Osteoblast (primary cell): Measurements from ENCODE around the gene MGAT5. TPM values are rescaled to one million over a fixed set of nuclear protein-coding genes. Genes with fewer than 3 reads are reported as not detected.

Source experiments
- DNase-seq: peaks from one replicate; pipeline ENCODE4 v3.0.0; 2011; ENCODE audit warnings: low spot score, mixed read lengths; ENCODE audit not compliant: insufficient read length; ENCODE audit errors: missing footprints
- H2AFZ ChIP-seq: 2 replicates; pipeline ENCODE4 v1.6.0; 2011; ENCODE audit warnings: mild to moderate bottlenecking, low read length
- H3K27ac ChIP-seq: 2 replicates; pipeline ENCODE4 v1.5.1; 2011; ENCODE audit warnings: mild to moderate bottlenecking, low read depth, low read length, moderate library complexity
- H3K27me3 ChIP-seq: 2 replicates; pipeline ENCODE4 v1.6.0; 2012; ENCODE audit warnings: mild to moderate bottlenecking, control low read depth, inconsistent platforms, low read length, moderate library complexity; ENCODE audit not compliant: insufficient read depth
- H3K36me3 ChIP-seq: 2 replicates; pipeline ENCODE4 v1.5.1; 2011; ENCODE audit warnings: mild to moderate bottlenecking, low read length, control low read depth, moderate library complexity; ENCODE audit not compliant: insufficient read depth
- H3K4me1 ChIP-seq: 2 replicates; pipeline ENCODE4 v1.5.1; 2011; ENCODE audit warnings: mild to moderate bottlenecking, low read length, control low read depth, moderate library complexity; ENCODE audit not compliant: insufficient read depth
- H3K4me2 ChIP-seq: 2 replicates; pipeline ENCODE4 v1.6.0; 2011; ENCODE audit warnings: mild to moderate bottlenecking, low read length; ENCODE audit not compliant: insufficient read depth
- H3K4me3 ChIP-seq: fragments of 200-600 bp; sonication (generic); 3 replicates; pipeline ENCODE4 v1.5.1; 2012; ENCODE audit warnings: mild to moderate bottlenecking, low read length, inconsistent platforms; ENCODE audit not compliant: insufficient read depth
- H3K79me2 ChIP-seq: 2 replicates; pipeline ENCODE4 v1.6.0; 2012; ENCODE audit warnings: mild to moderate bottlenecking, low read length, control low read depth, inconsistent platforms; ENCODE audit not compliant: insufficient read depth
- H3K9me3 ChIP-seq: 2 replicates; pipeline ENCODE4 v1.5.1; 2011; ENCODE audit warnings: low read depth, low read length, control low read depth
- H4K20me1 ChIP-seq: 2 replicates; pipeline ENCODE4 v1.6.0; 2012; ENCODE audit warnings: mild to moderate bottlenecking, low read length, control low read depth; ENCODE audit not compliant: insufficient read depth
- total RNA-seq: library from RNA; depleted of rRNA; stranded (reverse); fragments of >200 nt; gene quantifications from 2 replicates; pipeline ENCODE4 v1.2.3, GENCODE V29; 2012
- TF ChIP-seq, protein P1 (sequence below): IDR thresholded peaks from 2 replicates; pipeline ENCODE4 v1.5.1; 2011; ENCODE audit warnings: mild to moderate bottlenecking, low read depth, low read length, moderate library complexity; ENCODE audit errors: extremely low read depth

MGAT5 gene
- total RNA-seq, 1 donor = 29.7 TPM

DNA sequence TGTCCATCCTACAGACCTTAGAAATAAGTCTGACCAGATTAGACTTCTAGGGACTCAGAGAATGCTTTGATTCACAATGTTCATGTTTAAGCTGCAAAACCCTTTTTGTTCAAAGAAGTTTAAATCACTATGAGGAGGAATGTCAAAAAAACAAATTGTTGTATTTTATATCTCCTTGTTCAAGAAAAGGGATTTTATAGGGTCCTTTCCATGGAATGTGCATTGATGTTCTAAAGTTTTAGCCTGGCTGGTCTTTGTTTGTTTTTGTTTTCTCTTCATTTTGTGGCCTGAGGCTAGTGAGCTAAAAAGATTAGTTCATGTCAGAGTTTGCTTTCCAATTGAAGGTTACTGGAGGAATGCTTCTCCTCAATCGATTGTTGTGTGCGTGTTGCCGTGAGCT lies 77.2 kb downstream of the MGAT5 start:
- TF ChIP-seq, protein P1, sequence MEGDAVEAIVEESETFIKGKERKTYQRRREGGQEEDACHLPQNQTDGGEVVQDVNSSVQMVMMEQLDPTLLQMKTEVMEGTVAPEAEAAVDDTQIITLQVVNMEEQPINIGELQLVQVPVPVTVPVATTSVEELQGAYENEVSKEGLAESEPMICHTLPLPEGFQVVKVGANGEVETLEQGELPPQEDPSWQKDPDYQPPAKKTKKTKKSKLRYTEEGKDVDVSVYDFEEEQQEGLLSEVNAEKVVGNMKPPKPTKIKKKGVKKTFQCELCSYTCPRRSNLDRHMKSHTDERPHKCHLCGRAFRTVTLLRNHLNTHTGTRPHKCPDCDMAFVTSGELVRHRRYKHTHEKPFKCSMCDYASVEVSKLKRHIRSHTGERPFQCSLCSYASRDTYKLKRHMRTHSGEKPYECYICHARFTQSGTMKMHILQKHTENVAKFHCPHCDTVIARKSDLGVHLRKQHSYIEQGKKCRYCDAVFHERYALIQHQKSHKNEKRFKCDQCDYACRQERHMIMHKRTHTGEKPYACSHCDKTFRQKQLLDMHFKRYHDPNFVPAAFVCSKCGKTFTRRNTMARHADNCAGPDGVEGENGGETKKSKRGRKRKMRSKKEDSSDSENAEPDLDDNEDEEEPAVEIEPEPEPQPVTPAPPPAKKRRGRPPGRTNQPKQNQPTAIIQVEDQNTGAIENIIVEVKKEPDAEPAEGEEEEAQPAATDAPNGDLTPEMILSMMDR = no peak
- H2AFZ ChIP-seq = no peak overlapping the region
- H3K4me1 ChIP-seq = no peaks in the 10 kb centered on the region
- no peaks in the 10 kb centered on the region for H3K9me3 ChIP-seq
- DNase-seq = no peak
- no peak overlapping the region for H3K4me3 ChIP-seq
- H3K79me2 ChIP-seq = no peaks in the 10 kb centered on the region
- no peak overlapping the region for H3K27ac ChIP-seq
- no peaks in the 10 kb centered on the region for H3K27me3 ChIP-seq
- no peak overlapping the region for H3K4me2 ChIP-seq
- H3K36me3 ChIP-seq = no peaks in the 10 kb centered on the region
- no peaks in the 10 kb centered on the region for H4K20me1 ChIP-seq

DNA sequence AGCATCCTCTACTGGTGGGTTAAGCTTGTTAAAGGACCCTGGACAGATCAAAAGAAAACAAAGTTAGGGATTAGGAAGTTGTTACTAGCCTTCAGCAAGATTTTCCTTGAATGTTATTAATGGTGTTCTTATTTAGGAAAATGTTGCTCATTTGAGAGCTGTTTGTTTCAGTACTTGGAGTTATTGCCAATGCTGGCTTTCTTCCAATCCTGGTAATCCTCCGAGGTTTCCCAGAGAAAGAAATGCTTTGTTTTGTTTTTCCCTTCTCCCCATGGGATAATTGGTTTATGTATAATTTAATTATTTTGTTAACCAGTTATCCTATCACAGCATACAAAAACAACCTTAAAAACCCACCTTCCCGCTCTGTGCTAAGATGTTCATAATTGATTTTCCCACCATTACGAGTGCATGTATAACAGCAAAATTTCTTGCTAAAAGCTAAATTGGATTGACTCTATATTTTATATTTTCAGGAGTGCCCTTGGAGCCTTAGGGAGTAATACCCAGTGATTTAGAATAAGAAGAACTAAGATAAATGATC lies 79.8 kb downstream of the MGAT5 start:
- no peaks in the 10 kb centered on the region for H3K36me3 ChIP-seq
- no peaks in the 10 kb centered on the region for H3K4me1 ChIP-seq
- no peaks in the 10 kb centered on the region for H3K9me3 ChIP-seq
- no peak for DNase-seq
- H3K79me2 ChIP-seq = no peaks in the 10 kb centered on the region
- no peaks in the 10 kb centered on the region for H3K27me3 ChIP-seq
- no peak overlapping the region for H3K27ac ChIP-seq
- TF ChIP-seq, protein P1 = no peak
- H3K4me3 ChIP-seq = no peak overlapping the region
- no peak overlapping the region for H2AFZ ChIP-seq
- H3K4me2 ChIP-seq = no peak overlapping the region
- no peaks in the 10 kb centered on the region for H4K20me1 ChIP-seq

DNA sequence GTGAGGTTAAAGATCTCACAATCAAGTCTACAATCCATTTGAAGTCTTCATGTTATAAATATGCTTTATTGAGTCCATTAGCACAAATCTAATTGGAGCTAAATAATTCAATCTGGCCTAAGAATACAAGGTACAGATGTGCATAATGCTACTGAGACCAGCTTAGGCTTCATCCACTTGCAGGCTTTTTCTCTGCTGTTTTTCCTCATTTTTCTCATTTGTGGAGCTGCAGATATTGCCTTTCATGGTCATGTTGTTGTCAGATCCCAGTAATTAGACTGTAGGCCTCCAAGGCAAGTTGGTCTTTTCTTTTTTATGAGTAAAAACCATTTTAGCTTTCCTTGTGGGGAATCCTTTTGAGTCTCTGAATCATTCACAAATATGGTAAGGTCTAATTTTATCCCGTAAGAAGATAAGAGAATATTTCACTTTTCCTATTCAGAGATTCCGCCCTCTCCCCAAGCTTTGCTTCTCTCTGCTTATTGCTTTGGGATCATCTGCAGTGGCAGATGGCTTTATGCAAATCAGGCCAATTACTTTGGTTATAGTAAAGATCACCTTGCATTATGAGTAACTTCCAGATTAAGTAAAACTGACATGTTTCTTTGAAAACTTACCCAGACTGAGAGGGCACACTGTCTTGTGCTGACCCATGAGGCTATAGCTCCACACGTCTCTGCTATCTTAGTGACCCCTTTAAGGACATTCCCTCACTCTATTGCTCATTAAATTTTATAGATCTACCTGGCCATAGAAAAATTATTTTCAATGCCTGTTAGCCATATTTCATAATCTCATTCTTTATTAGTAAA lies 80.9 kb downstream of the MGAT5 start:
- Histone ChIP-seq H3K36me3 (no peaks in the 10 kb centered on the region), H3K4me1 (no peaks in the 10 kb centered on the region)

DNA sequence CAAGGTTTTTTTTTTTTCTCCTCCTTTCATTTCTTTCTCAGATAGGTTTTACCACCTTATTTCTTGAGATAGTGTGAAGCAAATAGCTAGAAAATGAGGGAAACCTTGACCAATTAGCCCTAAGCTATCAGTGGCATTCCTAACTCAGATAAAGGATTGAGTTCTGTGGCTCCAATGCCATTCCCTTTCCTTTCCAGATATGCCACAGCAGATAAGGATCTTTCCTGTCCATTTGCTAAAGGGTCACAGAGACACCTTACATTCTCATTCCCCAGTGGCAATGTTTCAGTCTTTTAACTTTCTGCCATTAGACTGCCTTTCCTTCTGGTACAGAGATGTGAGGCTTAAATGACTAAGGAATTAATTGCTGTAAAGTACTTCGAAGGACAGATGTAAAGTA lies 81.7 kb downstream of the MGAT5 start:
- H3K27ac ChIP-seq = no peak overlapping the region
- H3K36me3 ChIP-seq = no peaks in the 10 kb centered on the region
- no peaks in the 10 kb centered on the region for H3K79me2 ChIP-seq
- no peaks in the 10 kb centered on the region for H3K4me1 ChIP-seq
- no peaks in the 10 kb centered on the region for H3K9me3 ChIP-seq
- H4K20me1 ChIP-seq = no peaks in the 10 kb centered on the region
- TF ChIP-seq, protein P1 = no peak
- H3K27me3 ChIP-seq = no peaks in the 10 kb centered on the region
- no peak for DNase-seq
- no peak overlapping the region for H3K4me3 ChIP-seq
- no peak overlapping the region for H3K4me2 ChIP-seq
- no peak overlapping the region for H2AFZ ChIP-seq

More for the DNA sequence above, 80.9 kb downstream of the MGAT5 start:
- TF ChIP-seq, protein P1 = no peak
- no peaks in the 10 kb centered on the region for H3K27me3 ChIP-seq
- H3K9me3 ChIP-seq = no peaks in the 10 kb centered on the region
- no peak overlapping the region for H3K4me2 ChIP-seq
- H3K27ac ChIP-seq = no peak overlapping the region
- no peak overlapping the region for H3K4me3 ChIP-seq
- DNase-seq = no peak
- no peaks in the 10 kb centered on the region for H3K79me2 ChIP-seq
- H2AFZ ChIP-seq = no peak overlapping the region
- H4K20me1 ChIP-seq = no peaks in the 10 kb centered on the region
